Cerebellar cortex (tissue), 1 donor: ENCODE data around the gene SCD5.

Experiments used
- DNase-seq: peaks from one replicate; pipeline ENCODE4 v3.0.0-alpha.2; 2015; ENCODE audit warnings: low spot score

SCD5 gene

DNA sequence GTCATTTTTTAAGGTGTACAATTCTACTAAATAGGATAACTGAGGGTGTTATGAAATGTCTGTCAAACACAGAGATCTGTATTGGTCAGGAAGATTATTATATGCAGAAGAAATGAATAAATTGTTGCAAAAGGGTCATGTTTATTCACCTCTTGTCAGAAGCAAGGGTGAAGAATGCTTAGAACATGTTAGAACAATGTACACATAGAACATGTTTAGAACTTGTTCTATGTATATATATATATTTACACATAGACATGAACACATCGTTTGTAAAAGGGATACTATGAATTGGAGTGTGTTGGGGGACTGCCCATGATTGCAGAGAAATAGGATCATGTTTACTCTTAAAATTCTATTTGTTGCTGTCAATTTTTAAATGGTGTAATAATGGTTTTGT is 208.8 kb downstream of the SCD5 start:
- no peak for DNase-seq

GRCh38 chr4:82588771-82589270 is 209.8 kb downstream of the SCD5 start:
- no peak for DNase-seq

DNA sequence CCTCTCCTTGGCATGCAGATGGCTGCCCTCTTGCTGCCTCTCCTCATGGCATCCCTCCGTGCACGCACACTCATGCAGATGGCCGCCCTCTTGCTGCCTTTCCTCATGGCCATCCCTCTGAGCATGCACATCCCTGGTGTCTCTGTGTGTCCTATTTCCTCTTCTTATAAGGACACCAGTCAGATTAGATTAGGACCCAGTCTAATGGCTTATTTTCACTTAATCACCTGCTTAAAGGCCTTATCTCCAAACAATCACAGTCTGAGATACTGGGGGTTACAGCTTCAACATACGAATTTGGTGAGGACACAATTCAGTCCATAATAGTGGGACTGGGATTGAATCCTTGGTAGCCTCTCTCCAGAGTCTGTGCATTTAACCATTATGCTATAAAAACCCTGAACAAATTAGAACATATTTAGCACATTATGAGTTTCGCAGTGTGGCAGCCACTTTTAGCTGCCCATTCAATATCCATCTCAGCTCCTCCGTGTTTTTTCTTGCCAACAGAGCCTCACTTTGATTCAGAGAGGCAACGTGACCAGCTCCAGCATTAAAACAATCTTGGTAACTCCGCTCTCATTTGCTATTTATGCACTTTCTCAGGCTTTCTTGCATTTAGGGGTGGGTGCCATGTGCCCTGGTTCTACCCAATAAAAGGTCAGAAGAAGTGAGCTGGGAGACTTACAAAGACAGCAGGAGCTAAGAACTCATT is 210.6 kb downstream of the SCD5 start:
- no peak for DNase-seq

DNA sequence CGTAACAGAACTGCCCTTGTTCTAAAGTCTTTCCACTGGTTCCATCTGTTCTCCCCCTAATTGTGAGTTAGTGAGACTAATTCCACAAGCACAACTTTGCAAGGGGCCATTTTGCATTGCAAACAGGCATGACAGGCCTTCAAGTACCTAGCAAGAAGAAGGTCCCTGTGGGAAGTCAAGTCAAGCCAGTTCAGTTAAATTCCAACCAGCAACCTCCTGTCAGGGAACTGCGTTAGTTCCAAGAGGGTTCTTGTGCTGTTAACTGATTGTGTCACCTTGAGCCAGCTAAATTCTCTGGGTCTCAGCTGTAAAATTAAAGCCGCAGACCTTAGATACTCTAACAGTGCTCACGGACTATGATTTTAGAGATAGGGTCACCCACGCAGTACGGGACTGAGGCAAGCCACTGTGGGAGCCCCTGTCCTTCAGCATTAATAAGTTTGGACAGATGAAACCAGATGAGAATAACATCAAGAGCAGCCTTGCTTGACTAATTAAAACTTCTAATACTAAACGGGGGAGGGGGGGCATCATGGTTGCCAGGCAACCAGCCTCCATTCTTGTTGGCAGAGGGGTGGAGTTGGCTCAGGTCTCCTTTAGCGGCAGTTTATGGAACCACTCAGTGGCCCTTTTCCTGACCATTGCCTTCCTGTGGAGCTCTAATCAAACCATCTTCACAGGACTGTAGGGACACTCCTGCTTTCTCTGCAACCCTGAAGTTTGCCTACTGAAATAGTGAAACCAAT is 212.7 kb downstream of the SCD5 start:
- no peak for DNase-seq

GRCh38 chr4:82584931-82585330 is 213.7 kb downstream of the SCD5 start:
- no peak for DNase-seq

DNA sequence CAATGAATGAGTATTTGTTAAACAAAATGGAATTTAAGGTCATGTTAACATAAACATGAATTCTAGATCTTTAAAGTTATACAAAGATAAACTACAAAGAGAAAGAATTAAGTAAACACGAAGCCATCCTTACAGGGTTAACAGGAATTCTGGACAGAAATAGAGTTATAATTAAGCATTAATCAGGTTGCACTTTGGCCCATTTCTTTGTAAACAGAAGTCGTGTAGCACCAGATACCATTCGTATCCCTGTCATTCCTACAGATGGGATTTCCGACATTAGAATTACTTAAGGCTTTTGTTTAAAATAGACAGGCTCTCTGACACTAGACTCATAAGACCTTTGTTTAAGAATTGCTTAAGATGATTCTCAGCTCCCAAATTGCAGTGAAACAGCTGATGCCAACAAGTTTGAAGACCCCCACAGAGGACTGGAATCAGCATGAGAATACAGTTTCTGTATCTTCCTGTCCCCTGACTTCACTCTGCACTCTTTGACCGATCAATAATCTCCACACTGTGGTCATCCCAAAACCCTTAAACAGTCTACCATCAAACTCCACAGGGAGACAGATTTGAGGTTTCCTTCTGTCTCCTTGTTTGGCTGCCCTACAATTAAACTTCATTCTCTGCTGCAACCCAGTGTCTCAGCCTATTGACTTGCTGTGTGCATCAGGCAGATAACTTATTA is 214.6 kb downstream of the SCD5 start:
- DNase-seq: no peak

- DNase-seq: no peak
Measured at GRCh38 chr4:82579932-82580331, 218.7 kb downstream of the SCD5 start.
